Measurements from ENCODE around the gene GSTA4.

Gene GSTA4

DNA sequence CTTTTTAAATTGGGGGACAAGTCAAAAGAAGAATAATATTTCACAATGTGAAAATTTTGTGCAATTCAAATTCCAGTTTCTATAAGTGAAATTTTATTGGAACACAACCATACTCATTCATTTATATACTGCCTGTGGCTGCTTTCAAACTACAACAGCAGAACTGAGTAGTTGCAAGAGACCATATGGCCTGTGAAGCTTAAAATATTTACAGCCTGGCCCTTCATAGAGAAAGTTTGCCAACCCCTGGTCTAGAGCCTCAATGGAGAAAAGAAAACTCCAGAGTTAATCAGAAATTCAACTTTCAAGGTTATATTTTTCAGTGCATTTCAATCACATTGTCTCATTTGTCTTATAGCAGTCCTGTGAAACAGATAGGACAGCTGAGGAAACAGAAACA lies 43.5 kb upstream of the GSTA4 start:
- no peak overlapping the region for H3K4me3 ChIP-seq (ENCODE audit: control insufficient read depth, low read depth, low read length)

DNA sequence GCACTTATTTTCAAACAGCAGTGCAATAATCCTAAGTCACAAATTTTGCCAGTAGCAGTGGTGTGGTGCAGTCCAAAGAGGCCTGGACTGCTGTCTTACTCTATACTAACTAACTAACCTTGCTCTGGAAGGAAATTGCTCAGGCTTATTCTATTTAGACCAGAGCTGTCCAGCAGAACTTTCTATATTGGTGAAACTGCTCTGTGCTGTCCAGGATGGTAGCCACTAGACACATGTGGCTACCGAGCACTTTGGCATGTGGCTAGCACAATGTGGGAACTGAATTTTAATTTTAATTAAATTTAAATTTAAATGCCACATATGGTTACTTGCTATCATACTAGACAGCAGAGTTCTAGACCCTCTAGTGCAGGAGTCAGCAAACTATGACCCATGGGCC lies 43.1 kb upstream of the GSTA4 start:
- no peak overlapping the region for H3K4me3 ChIP-seq (ENCODE audit: control insufficient read depth, low read depth, low read length)
- no peak for DNase-seq (ENCODE audit: low read depth)
- TF ChIP-seq, protein P1, sequence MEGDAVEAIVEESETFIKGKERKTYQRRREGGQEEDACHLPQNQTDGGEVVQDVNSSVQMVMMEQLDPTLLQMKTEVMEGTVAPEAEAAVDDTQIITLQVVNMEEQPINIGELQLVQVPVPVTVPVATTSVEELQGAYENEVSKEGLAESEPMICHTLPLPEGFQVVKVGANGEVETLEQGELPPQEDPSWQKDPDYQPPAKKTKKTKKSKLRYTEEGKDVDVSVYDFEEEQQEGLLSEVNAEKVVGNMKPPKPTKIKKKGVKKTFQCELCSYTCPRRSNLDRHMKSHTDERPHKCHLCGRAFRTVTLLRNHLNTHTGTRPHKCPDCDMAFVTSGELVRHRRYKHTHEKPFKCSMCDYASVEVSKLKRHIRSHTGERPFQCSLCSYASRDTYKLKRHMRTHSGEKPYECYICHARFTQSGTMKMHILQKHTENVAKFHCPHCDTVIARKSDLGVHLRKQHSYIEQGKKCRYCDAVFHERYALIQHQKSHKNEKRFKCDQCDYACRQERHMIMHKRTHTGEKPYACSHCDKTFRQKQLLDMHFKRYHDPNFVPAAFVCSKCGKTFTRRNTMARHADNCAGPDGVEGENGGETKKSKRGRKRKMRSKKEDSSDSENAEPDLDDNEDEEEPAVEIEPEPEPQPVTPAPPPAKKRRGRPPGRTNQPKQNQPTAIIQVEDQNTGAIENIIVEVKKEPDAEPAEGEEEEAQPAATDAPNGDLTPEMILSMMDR (IDR thresholded peaks at IDR 0.05; ENCODE audit: control insufficient read depth, insufficient read depth, low read depth, low read length, missing control alignments): no peak

More for the DNA sequence above, 43.5 kb upstream of the GSTA4 start:
- TF ChIP-seq, protein P1 (IDR thresholded peaks at IDR 0.05; ENCODE audit: control insufficient read depth, insufficient read depth, low read depth, low read length, missing control alignments): no peak
- no peak for DNase-seq (ENCODE audit: low read depth)

DNA sequence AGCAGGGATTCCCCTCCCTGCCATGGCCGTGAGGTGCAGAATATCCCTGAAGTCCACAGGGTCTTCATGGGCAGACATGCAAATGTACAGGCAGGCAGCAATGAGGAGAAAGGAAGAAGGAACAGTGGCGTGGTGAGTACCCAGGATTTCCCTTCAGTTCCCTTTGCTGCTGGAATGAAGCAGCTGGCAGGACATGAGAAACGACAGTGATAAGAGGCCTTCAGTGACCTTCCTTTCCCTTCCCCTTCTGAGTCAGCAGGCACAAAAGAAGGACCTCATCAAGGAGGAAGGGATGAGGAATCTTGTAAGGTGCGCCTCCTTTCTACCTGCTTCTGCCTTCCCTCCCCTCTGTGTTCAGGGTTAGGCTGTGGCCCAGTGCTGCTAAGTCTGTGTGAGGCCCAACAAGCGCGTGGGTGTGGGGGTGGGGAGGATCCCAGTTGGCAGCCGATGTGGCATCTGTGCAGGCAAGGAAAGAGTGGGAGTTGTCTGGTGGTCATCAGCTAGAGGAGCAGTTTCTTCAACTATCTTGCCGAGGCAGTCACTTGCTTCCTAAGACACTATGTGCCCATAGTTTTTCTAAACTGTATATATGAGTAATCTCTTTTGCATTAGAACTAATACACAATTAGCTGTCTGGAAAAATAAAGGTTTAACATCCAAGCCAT lies 40.6 kb upstream of the GSTA4 start:
- no peak overlapping the region for H3K4me3 ChIP-seq (ENCODE audit: control insufficient read depth, low read depth, low read length)
- TF ChIP-seq, protein P1 (IDR thresholded peaks at IDR 0.05; ENCODE audit: control insufficient read depth, insufficient read depth, low read depth, low read length, missing control alignments): no peak
- no peak for DNase-seq (ENCODE audit: low read depth)

GRCh38 chr6:53033764-53034163 lies 38.7 kb upstream of the GSTA4 start:
- DNase-seq (ENCODE audit: low read depth): no peak

GRCh38 chr6:53032849-53033248 lies 37.8 kb upstream of the GSTA4 start:
- no peak overlapping the region for H3K4me3 ChIP-seq (ENCODE audit: control insufficient read depth, low read depth, low read length)
- DNase-seq (ENCODE audit: low read depth): no peak
- TF ChIP-seq, protein P1 (IDR thresholded peaks at IDR 0.05; ENCODE audit: control insufficient read depth, insufficient read depth, low read depth, low read length, missing control alignments): no peak

More at GRCh38 chr6:53033764-53034163, 38.7 kb upstream of the GSTA4 start:
- no peak overlapping the region for H3K4me3 ChIP-seq (ENCODE audit: control insufficient read depth, low read depth, low read length)
- TF ChIP-seq, protein P1 (IDR thresholded peaks at IDR 0.05; ENCODE audit: control insufficient read depth, insufficient read depth, low read depth, low read length, missing control alignments): no peak

GRCh38 chr6:53031281-53031680 lies 36.2 kb upstream of the GSTA4 start:
- no peak overlapping the region for H3K4me3 ChIP-seq (ENCODE audit: control insufficient read depth, low read depth, low read length)
- TF ChIP-seq, protein P1 (IDR thresholded peaks at IDR 0.05; ENCODE audit: control insufficient read depth, insufficient read depth, low read depth, low read length, missing control alignments): no peak
- DNase-seq (ENCODE audit: low read depth): no peak

All from AG09309 (cell line).